Karpas-422 (cell line): ENCODE measurements around the gene F5. TPM values are rescaled to one million over a fixed set of nuclear protein-coding genes. Genes with fewer than 3 reads are reported as not detected.

Experiments used
- DNase-seq: peaks from one replicate; pipeline ENCODE4 v3.0.0-alpha.2; 2015
- H2AFZ ChIP-seq: fragments of 200-600 bp; sonication (generic); 2 replicates; pipeline ENCODE4 v1.6.1; 2014; ENCODE audit warnings: antibody characterized with exemption, low read length, mixed read lengths
- H3K27ac ChIP-seq: fragments of 200-600 bp; sonication (generic); 2 replicates; pipeline ENCODE4 v1.5.1; 2014; ENCODE audit warnings: mild to moderate bottlenecking, low read length, moderate library complexity
- H3K27me3 ChIP-seq: fragments of 200-600 bp; sonication (generic); 2 replicates; pipeline ENCODE4 v1.6.1; 2014; ENCODE audit warnings: low read length, mixed read lengths
- H3K36me3 ChIP-seq: fragments of 200-600 bp; sonication (generic); 2 replicates; pipeline ENCODE4 v1.6.1; 2014; ENCODE audit warnings: low read length, mixed read lengths; ENCODE audit not compliant: insufficient read depth
- H3K4me1 ChIP-seq: fragments of 200-600 bp; sonication (generic); 2 replicates; pipeline ENCODE4 v1.6.1; 2014; ENCODE audit warnings: mild to moderate bottlenecking, low read length, mixed read lengths
- H3K4me2 ChIP-seq: fragments of 200-600 bp; sonication (generic); 2 replicates; pipeline ENCODE4 v1.6.1; 2014; ENCODE audit warnings: low read length, low read depth, mild to moderate bottlenecking; ENCODE audit not compliant: poor library complexity, severe bottlenecking
- H3K4me3 ChIP-seq: fragments of 200-600 bp; sonication (generic); 2 replicates; pipeline ENCODE4 v1.5.1; 2014; ENCODE audit warnings: mild to moderate bottlenecking, antibody characterized with exemption, low read length, mixed read lengths
- H3K79me2 ChIP-seq: fragments of 200-600 bp; sonication (generic); 2 replicates; pipeline ENCODE4 v1.6.1; 2014; ENCODE audit warnings: mild to moderate bottlenecking, low read length, mixed read lengths
- H3K9ac ChIP-seq: fragments of 200-600 bp; sonication (generic); 2 replicates; pipeline ENCODE4 v1.6.0; 2014; ENCODE audit warnings: low read length
- H3K9me2 ChIP-seq: fragments of 200-600 bp; sonication (generic), shearing (Covaris generic); replicated peaks from 2 replicates; pipeline ENCODE4 v1.6.0; 2014; ENCODE audit warnings: mild to moderate bottlenecking, low read length, moderate library complexity; ENCODE audit not compliant: insufficient read depth
- H3K9me3 ChIP-seq: fragments of 300-700, 200-600 bp; sonication (generic); 2 replicates; pipeline ENCODE4 v1.6.1; 2014; ENCODE audit warnings: low read length, mixed read lengths
- H4K20me1 ChIP-seq: fragments of 200-600 bp; sonication (generic); 2 replicates; pipeline ENCODE4 v1.6.1; 2014; ENCODE audit warnings: mild to moderate bottlenecking, antibody characterized with exemption, low read length, low read depth; ENCODE audit not compliant: insufficient read depth
- total RNA-seq: library from RNA; depleted of rRNA; stranded (reverse); fragments of >200 nt; shearing (Covaris generic); gene quantifications from 2 replicates; pipeline ENCODE4 v1.2.3, GENCODE V29; 2014; ENCODE audit warnings: low replicate concordance

The F5 gene
- total RNA-seq, 1 experiment from 2014 or later = not detected

DNA sequence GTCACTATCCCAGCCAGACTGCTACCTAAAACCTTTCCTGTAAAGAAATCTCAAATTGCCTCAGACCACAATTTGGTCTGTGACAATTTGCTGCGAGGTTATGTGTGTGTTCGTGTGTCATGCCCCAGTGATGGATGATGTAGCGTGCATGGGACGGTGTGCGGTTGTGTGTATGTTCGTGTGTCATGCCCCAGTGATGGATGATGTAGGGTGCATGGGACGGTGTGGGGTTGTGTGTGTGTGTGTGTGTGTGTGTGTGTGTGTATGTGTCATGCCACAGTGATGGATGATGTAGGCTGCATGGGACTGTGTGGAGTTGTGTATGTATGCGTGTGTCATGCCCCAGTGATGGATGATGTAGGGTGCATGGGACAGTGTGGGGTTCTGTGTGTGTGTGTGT, 34.3 kb upstream of the F5 start:
- Histone ChIP-seq H3K9ac (no peak overlapping the region), H3K9me2 (no peaks in the 10 kb centered on the region)

DNA sequence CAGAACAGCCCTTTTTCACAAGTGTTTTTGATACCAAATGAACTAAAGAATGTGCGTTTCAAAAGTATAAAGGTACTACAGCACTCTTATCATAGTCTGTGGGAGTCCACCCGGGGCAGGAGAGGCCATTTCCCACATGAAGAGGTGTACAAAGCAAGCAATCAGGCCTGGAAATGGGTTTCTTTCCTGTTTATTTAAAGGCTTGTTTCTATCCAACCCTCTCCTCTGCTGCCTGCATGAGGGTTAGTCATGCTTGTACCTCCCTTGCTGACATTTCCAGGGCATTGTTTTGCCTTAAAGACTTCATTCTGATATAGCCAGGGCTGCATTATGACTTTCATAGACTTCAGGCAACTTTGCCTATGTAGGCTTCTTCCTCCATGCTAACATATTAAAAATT, 32.1 kb upstream of the F5 start:
- Histone ChIP-seq H3K27me3 (no peaks in the 10 kb centered on the region), H3K4me1 (no peaks in the 10 kb centered on the region), H4K20me1 (no peaks in the 10 kb centered on the region), H3K9ac (no peak overlapping the region), H3K36me3 (no peaks in the 10 kb centered on the region), H3K4me3 (no peak overlapping the region), H3K27ac (no peak overlapping the region), H3K9me2 (no peaks in the 10 kb centered on the region), H2AFZ (no peak overlapping the region), H3K79me2 (no peaks in the 10 kb centered on the region), H3K4me2 (no peak overlapping the region), H3K9me3 (no peaks in the 10 kb centered on the region)
- no peak for DNase-seq

More for the DNA sequence above, 34.3 kb upstream of the F5 start:
- H3K4me2 ChIP-seq = no peak overlapping the region
- no peaks in the 10 kb centered on the region for H3K79me2 ChIP-seq
- no peaks in the 10 kb centered on the region for H3K36me3 ChIP-seq
- H4K20me1 ChIP-seq = no peaks in the 10 kb centered on the region
- no peaks in the 10 kb centered on the region for H3K9me3 ChIP-seq
- no peaks in the 10 kb centered on the region for H3K27me3 ChIP-seq
- H3K27ac ChIP-seq = no peak overlapping the region
- H3K4me1 ChIP-seq = no peaks in the 10 kb centered on the region
- no peak overlapping the region for H3K4me3 ChIP-seq
- DNase-seq = no peak
- no peak overlapping the region for H2AFZ ChIP-seq

DNA sequence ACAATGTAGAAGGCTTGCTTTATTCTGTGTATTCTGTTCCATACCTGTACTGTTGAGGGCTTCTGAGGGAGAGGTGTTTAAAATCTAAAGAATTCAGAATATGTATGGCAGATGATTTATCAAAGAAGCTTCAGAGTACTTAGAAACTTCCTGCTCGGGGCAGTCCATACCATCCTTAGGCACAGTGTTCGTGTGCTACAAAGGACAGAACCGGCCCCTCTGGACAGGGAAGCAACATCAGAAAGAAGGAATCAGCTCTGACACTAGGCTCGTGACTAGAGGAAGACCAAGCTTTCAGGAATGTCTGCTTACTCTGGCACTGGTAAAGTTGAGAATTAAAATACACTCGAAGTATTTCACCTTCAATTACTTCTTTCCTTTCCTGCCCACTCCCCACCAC, 29.5 kb upstream of the F5 start:
- no peak for DNase-seq
- no peaks in the 10 kb centered on the region for H3K27me3 ChIP-seq

DNA sequence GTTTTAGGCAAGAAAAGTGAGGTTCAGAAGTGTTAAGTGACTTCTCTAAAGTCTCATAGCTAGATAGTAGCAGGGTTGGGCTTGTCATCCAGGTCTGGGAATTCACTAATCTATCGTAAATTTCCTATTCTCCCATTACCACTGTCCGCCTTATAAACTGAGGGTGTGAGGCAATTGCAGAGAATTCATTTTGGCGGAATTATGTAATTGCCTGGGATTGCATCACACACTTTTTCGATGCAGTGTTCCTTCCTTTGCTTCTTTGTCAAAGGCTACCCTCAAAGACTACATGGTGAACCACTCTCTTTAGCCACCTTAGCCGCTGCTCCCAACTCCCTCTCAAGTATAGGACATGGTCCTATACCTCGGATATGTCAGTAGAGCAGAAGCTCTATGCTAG, 24.6 kb upstream of the F5 start:
- no peaks in the 10 kb centered on the region for H3K36me3 ChIP-seq
- no peak overlapping the region for H3K9ac ChIP-seq
- no peaks in the 10 kb centered on the region for H3K9me2 ChIP-seq
- no peak overlapping the region for H3K4me3 ChIP-seq
- H4K20me1 ChIP-seq = no peaks in the 10 kb centered on the region
- no peak overlapping the region for H3K27ac ChIP-seq
- H3K9me3 ChIP-seq = no peaks in the 10 kb centered on the region
- no peak overlapping the region for H3K4me2 ChIP-seq
- no peaks in the 10 kb centered on the region for H3K79me2 ChIP-seq
- H3K4me1 ChIP-seq = no peaks in the 10 kb centered on the region
- no peak for DNase-seq
- H3K27me3 ChIP-seq = no peaks in the 10 kb centered on the region
- H2AFZ ChIP-seq = no peak overlapping the region

More for the DNA sequence above, 29.5 kb upstream of the F5 start:
- H3K4me3 ChIP-seq = no peak overlapping the region
- no peaks in the 10 kb centered on the region for H4K20me1 ChIP-seq
- H3K36me3 ChIP-seq = no peaks in the 10 kb centered on the region
- H2AFZ ChIP-seq = no peak overlapping the region
- no peak overlapping the region for H3K27ac ChIP-seq
- H3K4me2 ChIP-seq = no peak overlapping the region
- no peak overlapping the region for H3K9ac ChIP-seq
- no peaks in the 10 kb centered on the region for H3K9me2 ChIP-seq
- no peaks in the 10 kb centered on the region for H3K4me1 ChIP-seq
- no peaks in the 10 kb centered on the region for H3K9me3 ChIP-seq
- no peaks in the 10 kb centered on the region for H3K79me2 ChIP-seq

DNA sequence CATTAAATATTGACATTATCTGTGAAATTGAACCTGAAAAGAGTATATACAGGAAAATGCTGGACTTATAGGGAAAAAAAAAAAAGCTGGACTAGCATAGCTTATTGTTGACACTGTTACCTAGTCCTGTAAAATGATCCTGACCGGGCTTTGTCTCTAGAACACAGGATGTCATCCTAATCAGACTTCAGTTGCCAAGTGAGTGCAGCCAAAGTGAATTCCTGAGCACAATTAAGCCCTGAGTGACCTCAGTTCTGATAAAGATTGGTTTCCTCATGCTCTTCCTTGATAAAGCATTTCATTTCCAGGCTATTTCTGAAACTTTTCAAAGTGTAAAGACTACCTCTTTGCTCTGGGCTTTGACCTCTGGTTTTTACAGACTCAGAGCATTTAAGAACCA, 23.8 kb upstream of the F5 start:
- Histone ChIP-seq H3K4me2 (no peak overlapping the region), H2AFZ (no peak overlapping the region)

DNA sequence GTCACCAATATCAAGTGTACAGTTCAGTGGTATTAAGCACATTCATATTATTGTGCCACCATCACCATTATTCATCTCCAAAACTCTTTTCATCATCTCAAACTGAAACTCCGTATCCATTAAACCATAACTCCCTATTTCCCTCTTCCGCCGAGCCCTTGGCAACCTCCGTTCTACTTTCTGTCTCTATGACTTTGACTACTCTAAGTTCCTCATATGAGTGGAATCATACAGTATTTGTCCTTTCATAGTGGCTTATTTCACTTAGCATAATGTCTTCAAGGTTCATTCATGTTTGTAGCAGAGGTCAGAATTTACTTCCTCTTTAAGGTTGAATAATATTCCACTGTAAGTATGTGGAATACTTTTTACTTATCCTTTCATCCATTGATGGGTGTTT, 21.9 kb upstream of the F5 start:
- no peak overlapping the region for H3K4me2 ChIP-seq
- H3K4me3 ChIP-seq = no peak overlapping the region
- H3K27me3 ChIP-seq = no peaks in the 10 kb centered on the region
- H3K9me3 ChIP-seq = no peaks in the 10 kb centered on the region
- H3K9me2 ChIP-seq = no peaks in the 10 kb centered on the region
- no peaks in the 10 kb centered on the region for H3K36me3 ChIP-seq
- no peaks in the 10 kb centered on the region for H4K20me1 ChIP-seq
- no peak overlapping the region for H2AFZ ChIP-seq
- no peaks in the 10 kb centered on the region for H3K4me1 ChIP-seq
- H3K9ac ChIP-seq = no peak overlapping the region
- no peak overlapping the region for H3K27ac ChIP-seq
- DNase-seq = no peak
- no peaks in the 10 kb centered on the region for H3K79me2 ChIP-seq

More for the DNA sequence above, 23.8 kb upstream of the F5 start:
- Histone ChIP-seq H3K4me1 (no peaks in the 10 kb centered on the region), H4K20me1 (no peaks in the 10 kb centered on the region), H3K9ac (no peak overlapping the region), H3K27me3 (no peaks in the 10 kb centered on the region), H3K9me3 (no peaks in the 10 kb centered on the region), H3K79me2 (no peaks in the 10 kb centered on the region), H3K9me2 (no peaks in the 10 kb centered on the region), H3K4me3 (no peak overlapping the region), H3K27ac (no peak overlapping the region), H3K36me3 (no peaks in the 10 kb centered on the region)
- no peak for DNase-seq

DNA sequence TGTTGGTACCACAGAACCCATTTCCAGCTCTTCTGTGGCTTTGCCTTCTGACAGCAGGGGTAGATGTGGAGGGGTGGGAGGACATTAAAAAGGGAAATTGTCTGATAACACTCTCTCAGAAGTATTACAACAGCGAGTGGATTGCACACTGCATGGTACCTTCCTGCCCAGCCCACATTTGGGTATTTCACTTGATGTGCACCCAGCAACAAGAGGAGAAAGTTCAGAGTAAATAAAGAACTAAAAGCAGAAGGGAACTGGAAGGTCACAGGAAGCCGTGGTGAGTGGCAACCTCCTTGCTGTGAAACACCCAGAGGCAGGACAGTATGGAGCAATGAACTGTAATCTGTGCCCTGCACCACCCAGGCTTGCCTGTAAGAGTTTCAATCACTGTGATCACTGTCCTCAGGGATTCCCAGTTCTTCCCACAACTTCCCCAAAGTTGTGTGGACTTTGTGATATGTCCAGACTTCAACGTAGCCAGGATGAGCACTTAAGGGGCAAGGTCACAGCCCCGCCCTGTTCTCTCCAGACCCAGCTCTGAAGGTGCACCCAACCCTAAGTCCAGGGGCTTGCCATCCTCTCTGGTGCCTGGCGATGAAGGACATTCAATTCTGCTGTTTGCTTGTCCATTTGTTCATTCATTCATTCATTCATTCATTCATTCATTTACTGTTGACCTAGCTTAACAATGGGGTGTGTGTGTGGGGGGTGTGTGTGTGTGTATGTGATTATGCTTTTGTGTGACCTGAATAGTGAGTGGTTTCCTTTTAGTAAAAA, 18.7 kb upstream of the F5 start:
- no peak overlapping the region for H3K27ac ChIP-seq
- no peak overlapping the region for H3K4me3 ChIP-seq
- H3K9ac ChIP-seq = no peak overlapping the region
- no peaks in the 10 kb centered on the region for H3K9me3 ChIP-seq
- no peaks in the 10 kb centered on the region for H3K36me3 ChIP-seq
- no peaks in the 10 kb centered on the region for H3K79me2 ChIP-seq
- no peak overlapping the region for H2AFZ ChIP-seq
- no peak for DNase-seq
- no peaks in the 10 kb centered on the region for H4K20me1 ChIP-seq
- H3K27me3 ChIP-seq = no peaks in the 10 kb centered on the region
- H3K9me2 ChIP-seq = no peaks in the 10 kb centered on the region
- no peak overlapping the region for H3K4me2 ChIP-seq
- no peaks in the 10 kb centered on the region for H3K4me1 ChIP-seq

DNA sequence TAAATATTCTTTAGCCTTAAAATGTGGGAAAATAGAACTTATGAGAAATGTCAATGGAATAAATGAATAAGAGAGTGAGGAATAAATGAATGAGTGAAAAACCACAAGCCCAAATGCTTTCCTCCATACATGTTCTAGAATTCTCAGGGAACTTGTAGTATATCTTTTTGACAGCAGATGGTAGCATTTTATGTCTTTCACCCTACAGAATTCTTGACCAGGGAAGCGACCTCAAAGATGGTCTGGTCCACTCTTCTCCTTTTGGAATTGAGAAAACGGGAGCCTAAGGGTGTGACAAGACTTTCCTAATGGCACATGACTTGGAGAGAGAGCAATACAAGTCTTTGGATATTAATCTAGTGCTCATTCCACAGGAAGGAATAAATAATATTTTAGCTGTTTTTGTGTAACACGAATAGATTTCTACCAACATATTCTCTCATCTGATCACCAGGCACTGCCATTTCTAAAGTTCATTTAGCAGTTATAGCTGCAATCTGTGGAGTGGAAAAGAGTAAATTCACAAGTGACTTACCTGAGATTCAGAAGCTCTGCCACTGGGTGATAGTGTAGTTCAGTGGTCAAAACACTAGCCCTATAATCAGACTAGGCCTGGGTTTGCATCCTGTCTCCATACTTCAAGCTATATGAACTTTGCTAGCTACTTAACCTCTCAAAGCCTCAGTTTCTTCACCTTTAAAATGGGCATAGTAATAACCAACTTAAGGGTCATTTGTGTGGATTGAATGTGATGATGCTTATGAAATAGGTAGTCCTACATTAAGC, 15.0 kb upstream of the F5 start:
- H3K9ac ChIP-seq = no peak overlapping the region
- H3K27ac ChIP-seq = no peak overlapping the region
- H3K4me1 ChIP-seq = no peaks in the 10 kb centered on the region
- H3K79me2 ChIP-seq = no peaks in the 10 kb centered on the region
- no peak overlapping the region for H2AFZ ChIP-seq
- H3K4me3 ChIP-seq = no peak overlapping the region
- no peaks in the 10 kb centered on the region for H3K9me3 ChIP-seq
- no peaks in the 10 kb centered on the region for H3K36me3 ChIP-seq
- H3K4me2 ChIP-seq = no peak overlapping the region
- no peaks in the 10 kb centered on the region for H4K20me1 ChIP-seq
- no peaks in the 10 kb centered on the region for H3K27me3 ChIP-seq
- no peaks in the 10 kb centered on the region for H3K9me2 ChIP-seq
- peak; percentile 59 for DNase-seq
